Measurements from ENCODE around the gene MSLN. TPM values are rescaled to one million over a fixed set of nuclear protein-coding genes. Genes with fewer than 3 reads are reported as not detected.

The MSLN gene
- total RNA-seq, 1 donor from 2014 or later = 5.3 TPM

DNA sequence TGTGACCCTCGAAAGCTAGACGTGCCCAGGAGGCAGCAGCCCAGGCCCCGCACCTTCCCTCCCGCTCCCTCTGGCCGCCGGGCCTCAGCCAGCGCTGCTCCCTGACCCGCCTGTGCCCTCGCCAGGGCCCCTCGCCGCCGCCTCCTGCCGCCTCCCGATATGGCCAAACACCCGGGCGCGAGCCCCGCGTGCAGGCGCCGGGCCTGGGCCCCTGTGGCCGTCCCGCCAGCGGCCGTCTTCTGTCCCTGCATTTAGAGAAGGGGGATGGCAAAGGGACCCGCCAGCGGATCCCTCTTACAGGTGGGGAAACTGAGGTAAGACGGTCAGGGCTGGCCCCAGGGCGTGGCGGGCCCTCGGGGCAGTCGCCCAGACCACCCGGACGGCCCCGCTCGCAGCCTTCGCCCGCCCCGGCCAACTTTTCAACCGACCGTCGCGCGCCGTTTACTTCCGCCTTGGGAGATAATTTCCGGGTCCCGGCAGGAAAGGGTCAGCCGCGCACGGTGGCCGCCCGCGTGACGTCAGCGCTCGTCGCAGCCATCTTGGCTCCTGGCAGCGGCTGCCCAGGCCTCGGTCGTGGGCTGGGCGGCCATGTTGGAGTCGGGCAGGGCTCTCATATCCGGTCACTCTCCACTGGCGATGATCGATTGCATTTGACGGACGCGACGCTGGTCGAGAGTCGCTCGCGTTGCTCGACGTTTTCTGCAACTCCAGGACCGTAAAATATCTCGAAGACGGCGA lies 47.0 kb downstream of the MSLN start:
- DNase-seq = peak; percentile 94

DNA sequence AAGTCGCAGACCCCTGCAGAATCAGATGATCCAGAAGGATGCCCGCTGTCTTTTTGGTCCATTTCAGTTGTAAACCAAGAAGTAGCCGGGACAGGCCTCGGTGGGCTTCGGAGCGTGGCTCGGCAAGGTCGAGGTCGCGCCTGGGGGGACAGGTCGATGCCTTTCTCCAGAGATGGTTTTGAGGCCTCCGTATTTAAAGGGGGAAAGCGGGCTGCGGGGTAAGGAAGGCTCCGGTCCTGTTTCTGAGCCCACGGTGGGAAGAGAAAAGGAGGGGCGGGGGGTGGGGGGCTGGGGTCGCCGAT lies 47.5 kb downstream of the MSLN start:
- DNase-seq = no peak

DNA sequence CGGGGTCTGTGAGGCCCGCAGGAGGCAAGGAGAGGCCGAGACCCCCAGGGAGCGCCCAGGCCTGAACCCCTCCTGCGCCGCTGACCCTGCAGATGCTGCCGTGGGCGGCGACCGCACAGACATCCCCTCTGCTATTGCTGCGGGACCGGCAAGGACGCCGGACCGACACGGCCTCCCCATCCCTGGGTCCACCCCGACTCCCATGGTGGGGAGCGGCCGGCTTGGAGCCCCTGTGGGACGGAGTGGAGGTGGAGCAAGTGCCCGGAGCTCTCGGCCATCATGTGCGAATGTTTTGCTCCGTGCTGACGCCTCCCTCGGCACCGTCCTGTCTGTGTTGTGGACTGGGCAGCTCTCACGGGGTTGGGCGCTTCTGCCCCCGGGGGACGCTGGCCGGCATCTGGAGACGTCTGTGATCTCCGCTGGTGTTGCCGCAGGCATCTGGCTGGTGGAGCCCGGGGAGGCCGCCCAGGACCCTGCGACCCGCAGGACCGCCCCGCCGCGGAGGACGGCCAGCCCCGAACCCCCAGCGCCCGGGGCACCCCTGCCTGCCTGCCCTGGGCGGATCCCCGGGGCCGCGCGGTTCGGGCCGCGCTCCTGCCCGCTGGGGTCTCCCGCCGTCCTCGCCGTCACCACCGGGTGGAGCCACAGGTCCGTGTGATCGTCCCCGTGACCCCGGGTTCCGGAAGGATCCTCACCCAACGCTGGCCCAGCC lies 52.8 kb downstream of the MSLN start:
- peak; percentile 75 for DNase-seq

DNA sequence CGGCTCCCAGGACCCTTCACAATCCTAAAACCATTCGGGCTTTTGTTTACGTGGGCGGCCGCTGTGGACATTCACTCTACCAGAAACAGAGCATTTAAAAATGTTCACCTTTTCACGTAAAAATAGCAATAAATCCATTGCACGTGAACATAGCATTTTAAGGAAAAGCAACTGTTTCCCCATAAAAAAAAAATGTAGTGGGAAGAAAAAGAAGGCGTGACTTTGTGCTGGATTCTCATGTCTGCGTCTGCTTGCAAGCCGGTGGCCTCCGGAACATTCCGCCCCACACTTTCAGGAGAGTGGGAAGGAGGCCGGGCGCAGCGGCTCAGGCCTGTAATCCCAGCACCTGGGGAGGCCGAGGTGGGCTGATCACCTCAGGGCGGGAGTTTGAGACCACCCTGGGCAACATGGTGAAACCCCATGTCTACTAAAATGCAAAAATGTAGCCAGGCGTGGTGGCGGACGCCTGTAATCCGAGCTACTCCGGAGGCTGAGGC lies 53.4 kb downstream of the MSLN start:
- no peak for DNase-seq

DNA sequence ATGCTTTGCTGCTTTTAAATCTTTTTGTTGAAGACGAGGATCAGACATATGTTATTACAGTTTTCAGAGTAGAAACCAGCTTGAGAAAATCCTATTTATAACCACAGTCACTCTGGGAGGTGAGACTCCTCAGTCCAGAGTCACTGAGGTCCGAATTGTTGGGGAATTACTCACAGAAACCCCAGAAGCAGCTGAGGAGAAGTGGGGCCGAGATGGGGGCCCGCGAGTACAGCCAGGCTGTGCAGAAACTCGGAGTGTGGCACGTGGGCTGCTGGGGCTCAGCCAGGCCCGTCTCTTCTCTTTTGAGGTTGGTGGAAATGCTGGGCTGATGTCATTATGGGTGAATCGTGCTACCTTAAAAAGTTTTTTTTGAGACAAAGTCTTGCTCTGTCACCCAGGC lies 54.4 kb downstream of the MSLN start:
- no peak for DNase-seq

DNA sequence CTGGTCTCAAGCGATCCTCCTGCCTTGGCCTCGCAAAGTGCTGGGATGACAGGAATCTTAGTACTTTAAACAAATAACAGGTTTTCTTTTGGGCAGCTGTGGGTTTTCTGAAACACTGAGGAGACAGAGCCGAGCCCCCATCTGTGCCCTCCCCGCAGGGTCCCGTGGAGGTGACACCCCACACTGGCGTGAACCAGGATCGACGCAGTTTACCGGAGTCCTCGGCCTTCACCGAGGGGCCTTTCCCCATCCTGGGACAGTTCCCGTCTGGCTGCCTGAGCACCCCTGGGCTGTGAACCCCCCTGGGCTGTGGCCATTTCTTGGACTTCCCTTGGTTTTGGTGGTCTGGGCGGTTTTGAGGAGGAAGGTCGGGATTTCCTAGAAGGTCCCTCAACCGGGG lies 55.3 kb downstream of the MSLN start:
- no peak for DNase-seq

DNA sequence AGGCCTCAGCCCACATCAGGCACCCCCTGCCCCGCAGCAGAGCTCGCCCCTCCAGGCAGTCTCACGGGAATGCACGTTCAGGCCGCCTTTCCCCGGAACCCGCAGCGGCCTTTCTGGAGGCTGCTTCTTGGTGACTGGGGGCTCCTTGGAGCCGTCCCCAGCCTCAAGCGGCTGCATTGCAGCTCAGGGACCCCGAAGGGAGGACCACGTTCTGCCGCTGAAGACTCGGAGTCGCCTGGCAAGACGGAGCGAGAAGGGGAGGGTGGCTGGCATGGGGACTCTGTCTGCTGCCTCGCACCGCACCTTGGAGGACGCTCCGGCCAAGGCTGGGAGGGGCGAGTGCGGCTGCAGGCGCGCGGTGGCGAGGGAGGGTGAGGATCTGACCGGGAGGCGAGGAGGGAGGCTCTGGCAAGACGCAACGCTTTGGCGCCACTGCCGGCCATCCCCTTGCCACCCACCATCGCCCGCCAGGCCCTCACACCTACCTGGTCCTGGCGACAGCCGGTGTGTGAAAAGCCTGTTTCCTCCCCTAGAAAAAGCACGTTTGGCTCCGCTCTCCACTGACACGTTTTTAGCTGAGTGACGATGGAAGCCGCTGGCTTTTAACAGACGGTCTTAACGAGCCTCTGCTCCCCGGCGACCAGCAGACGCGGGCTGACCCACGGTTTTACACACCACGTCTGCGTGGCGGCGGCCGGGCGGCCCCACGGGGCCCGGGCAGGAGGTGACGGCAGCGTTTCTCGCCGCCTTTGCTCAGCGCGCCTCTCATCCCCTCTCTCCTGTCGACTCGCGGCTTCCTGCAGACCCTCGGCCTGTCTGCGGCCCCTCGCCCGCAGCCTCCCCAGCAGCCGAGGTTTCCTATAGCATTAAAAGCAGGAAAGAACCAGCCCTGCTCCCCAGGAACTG lies 56.7 kb downstream of the MSLN start:
- peak; percentile 33 for DNase-seq

DNA sequence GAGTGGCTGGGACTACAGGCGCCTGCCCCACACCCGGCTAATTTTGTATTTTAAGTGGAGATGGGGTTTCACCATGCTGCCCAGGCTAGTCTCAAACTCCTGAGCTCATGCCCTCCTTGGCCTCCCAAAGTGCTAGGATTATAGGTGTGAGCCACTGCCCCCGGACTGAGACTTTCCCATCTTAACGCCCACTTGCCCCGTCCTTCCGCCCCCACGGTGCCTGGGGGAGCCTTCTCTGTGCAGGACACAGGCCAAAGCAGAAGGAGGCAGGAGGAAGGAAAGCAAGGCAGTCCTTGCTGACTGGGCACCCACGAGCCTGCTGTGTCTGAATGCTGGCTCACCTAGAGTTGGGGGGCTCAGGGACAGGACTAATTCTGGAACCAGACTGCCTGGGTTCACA lies 57.6 kb downstream of the MSLN start:
- no peak for DNase-seq

Small RNAs within 50 kb of the gene (small RNA-seq; reads per million reads assigned to genes)
- gene MIR662 (ENCODE audit: low replicate concordance) = not detected

Other genes starting within 250 kb of the MSLN start
- 23.7 TPM for gene CAPN15, start 233.0 kb upstream of the MSLN start, total RNA-seq
- gene PRR35, start 200.3 kb upstream of the MSLN start, total RNA-seq = not detected
- 0.41 TPM for gene NHLRC4, start 193.7 kb upstream of the MSLN start, total RNA-seq
- gene PIGQ, start 190.8 kb upstream of the MSLN start, total RNA-seq = 9.9 TPM
- gene RAB40C, start 170.7 kb upstream of the MSLN start, total RNA-seq = 18.2 TPM
- gene WFIKKN1, start 129.7 kb upstream of the MSLN start, total RNA-seq = not detected
- gene METTL26, start 124.4 kb upstream of the MSLN start, total RNA-seq = 36.6 TPM
- gene MCRIP2, start 118.9 kb upstream of the MSLN start, total RNA-seq = 19.7 TPM
- 17.1 TPM for gene WDR90, start 111.4 kb upstream of the MSLN start, total RNA-seq
- 34.8 TPM for gene RHOT2, start 92.6 kb upstream of the MSLN start, total RNA-seq
- gene RHBDL1, start 85.1 kb upstream of the MSLN start, total RNA-seq = 1.2 TPM
- gene STUB1, start 80.3 kb upstream of the MSLN start, total RNA-seq = 88.1 TPM
- 26.6 TPM for gene JMJD8, start 76.4 kb upstream of the MSLN start, total RNA-seq
- 6.7 TPM for gene WDR24, start 70.3 kb upstream of the MSLN start, total RNA-seq
- gene FBXL16, start 54.9 kb upstream of the MSLN start, total RNA-seq = 1.3 TPM
- gene METRN, start 45.6 kb upstream of the MSLN start, total RNA-seq = 37.7 TPM
- 13.4 TPM for gene ANTKMT, start 39.6 kb upstream of the MSLN start, total RNA-seq
- 1.4 TPM for gene CCDC78, start 34.3 kb upstream of the MSLN start, total RNA-seq
- 1.5 TPM for gene HAGHL, start 33.6 kb upstream of the MSLN start, total RNA-seq
- 36.1 TPM for gene CIAO3, start 19.7 kb upstream of the MSLN start, total RNA-seq
- 11.6 TPM for gene RPUSD1, start 27.6 kb downstream of the MSLN start, total RNA-seq
- 14.9 TPM for gene CHTF18, start 27.9 kb downstream of the MSLN start, total RNA-seq
- not detected for gene GNG13, start 40.0 kb downstream of the MSLN start, total RNA-seq
- 40.6 TPM for gene LMF1, start 210.2 kb downstream of the MSLN start, total RNA-seq
- gene SOX8, start 221.0 kb downstream of the MSLN start, total RNA-seq = 55.6 TPM

All from tongue (tissue), 3 donors.